SK-N-SH (cell line): ENCODE data around the gene METTL24. TPM values are rescaled to one million over a fixed set of nuclear protein-coding genes. Genes with fewer than 3 reads are reported as not detected.

Experiments
- CTCF ChIA-PET: fragments of 300-600, 350-600 bp; formaldehyde crosslinking; extraction: SDS; loops from one replicate; lab custom pipeline; 2021; lab: Yijun Ruan, JAX
- POLR2A ChIA-PET: fragments of 350-600 bp; sonication (Branson Sonifier 250); formaldehyde crosslinking; extraction: SDS; loops from one replicate; lab custom pipeline; 2020; ENCODE audit warnings: antibody characterized with exemption, inconsistent platforms; lab: Yijun Ruan, JAX
- DNase-seq: peaks from one replicate; pipeline ENCODE4 v3.0.0; 2012
- H2AFZ ChIP-seq: fragments of 200-600 bp; sonication (generic); 2 replicates; pipeline ENCODE4 v1.8.1; 2016; ENCODE audit warnings: antibody characterized with exemption, mild to moderate bottlenecking, low read depth
- H3F3A ChIP-seq: fragments of 200-600 bp; sonication (generic); replicated peaks from 2 replicates; pipeline ENCODE3; 2016; ENCODE audit warnings: antibody characterized with exemption, mild to moderate bottlenecking; ENCODE audit not compliant: insufficient read depth
- H3K27ac ChIP-seq, 2 experiments: fragments of 200-500 bp in 1 of 2; fragments of 200-600 bp in 1 of 2; sonication (Bioruptor generic) in 1 of 2; sonication (generic), shearing (Covaris generic) in 1 of 2; 2 replicates each; pipeline versions ENCODE4 v1.5.1 to v1.6.1; 2014 to 2016; ENCODE audit warnings: low read depth in 2 of 2, inconsistent platforms in 1 of 2, low read length in 1 of 2, mild to moderate bottlenecking in 1 of 2, mixed read lengths in 1 of 2
- H3K27me3 ChIP-seq: fragments of 200-600 bp; sonication (generic), shearing (Covaris generic); 2 replicates; pipeline ENCODE4 v1.6.1; 2016; ENCODE audit warnings: mixed run types; ENCODE audit not compliant: insufficient read depth
- H3K36me3 ChIP-seq, 2 experiments: fragments of 200-500 bp in 1 of 2; fragments of 200-600 bp in 1 of 2; sonication (Bioruptor generic) in 1 of 2; sonication (generic) in 1 of 2; replicated peaks in 1 of 2; 2 replicates each; pipeline versions ENCODE3 to v1.5.1; 2014 to 2016; ENCODE audit warnings: low read length in 1 of 2, mild to moderate bottlenecking in 1 of 2; ENCODE audit not compliant: insufficient read depth in 2 of 2, control insufficient read depth in 1 of 2
- H3K4me1 ChIP-seq, 2 experiments: fragments of 200-500 bp in 1 of 2; fragments of 200-600 bp in 1 of 2; sonication (Bioruptor generic) in 1 of 2; sonication (generic), shearing (Covaris generic) in 1 of 2; 2 replicates each; pipeline versions ENCODE4 v1.5.1 to v1.6.1; 2014 to 2016; ENCODE audit warnings: low read depth in 1 of 2, low read length in 1 of 2, mixed run types in 1 of 2; ENCODE audit not compliant: insufficient read depth in 2 of 2, control insufficient read depth in 1 of 2
- H3K4me2 ChIP-seq: fragments of 200-600 bp; sonication (generic), shearing (Covaris generic); 2 replicates; pipeline ENCODE4 v1.6.1; 2017; ENCODE audit warnings: mixed run types
- H3K4me3 ChIP-seq, 2 experiments: fragments of 200-500 bp in 1 of 2; fragments of 200-600 bp in 1 of 2; sonication (Bioruptor generic) in 1 of 2; sonication (generic), shearing (Covaris generic) in 1 of 2; 2 replicates each; pipeline versions ENCODE4 v1.5.1 to v1.8.1; 2014 to 2016; ENCODE audit warnings: low read depth in 2 of 2, inconsistent platforms in 1 of 2, low read length in 1 of 2, mild to moderate bottlenecking in 1 of 2, mixed read lengths in 1 of 2, moderate library complexity in 1 of 2
- H3K79me2 ChIP-seq: fragments of 200-600 bp; sonication (generic); 2 replicates; pipeline ENCODE4 v1.8.1; 2017; ENCODE audit warnings: mild to moderate bottlenecking; ENCODE audit not compliant: insufficient read depth
- H3K9ac ChIP-seq: fragments of 200-600 bp; sonication (generic); 2 replicates; pipeline ENCODE4 v1.6.1; 2017; ENCODE audit warnings: mixed run types
- H3K9me2 ChIP-seq: fragments of 200-600 bp; sonication (generic); 2 replicates; pipeline ENCODE4 v1.6.1; 2017; ENCODE audit warnings: mixed run types
- H3K9me3 ChIP-seq: fragments of 200-600 bp; sonication (generic); 2 replicates; pipeline ENCODE4 v1.6.1; 2017; ENCODE audit warnings: mixed run types, mild to moderate bottlenecking, moderate library complexity
- H4K20me1 ChIP-seq: fragments of 200-600 bp; sonication (generic); 2 replicates; pipeline ENCODE4 v1.6.1; 2017; ENCODE audit warnings: mild to moderate bottlenecking, mixed run types; ENCODE audit not compliant: insufficient read depth
- CTCF ChIP-seq: fragments of 200-600 bp; sonication (generic); IDR thresholded peaks from 2 replicates; pipeline ENCODE4 v1.6.1; 2017; ENCODE audit warnings: antibody characterized with exemption, mild to moderate bottlenecking, moderate library complexity
- EP300 ChIP-seq, 2 experiments: IDR thresholded peaks; 2 replicates each; pipeline versions ENCODE4 v1.4.0 to v1.6.1; 2012; ENCODE audit warnings: borderline replicate concordance in 1 of 2, low read depth in 1 of 2, low read length in 1 of 2
- FOXJ3 ChIP-seq: sonication (generic); formaldehyde crosslinking; IDR thresholded peaks from 2 replicates; pipeline ENCODE4 v1.5.1; 2020; ENCODE audit warnings: mild to moderate bottlenecking, missing genetic modification reagents
- FOXM1 ChIP-seq: IDR thresholded peaks from 2 replicates; pipeline ENCODE4 v1.4.0; 2012; ENCODE audit warnings: low read depth, mild to moderate bottlenecking
- GATA2 ChIP-seq: sonication (generic); formaldehyde crosslinking; IDR thresholded peaks from 2 replicates; pipeline ENCODE4 v1.5.0; 2020; ENCODE audit warnings: mild to moderate bottlenecking, missing genetic modification reagents
- JUND ChIP-seq: IDR thresholded peaks from 2 replicates; pipeline ENCODE4 v1.4.0; 2012
- MEF2A ChIP-seq: IDR thresholded peaks from 2 replicates; pipeline ENCODE4 v1.4.0; 2012; ENCODE audit warnings: low read depth, borderline replicate concordance
- MXI1 ChIP-seq: IDR thresholded peaks from 2 replicates; pipeline ENCODE4 v1.6.1; 2012; ENCODE audit warnings: mild to moderate bottlenecking, low read depth, low read length, improper control_type of control experiment
- NFIC ChIP-seq: IDR thresholded peaks from 2 replicates; pipeline ENCODE4 v1.4.0; 2012; ENCODE audit warnings: borderline replicate concordance
- NRF1 ChIP-seq: IDR thresholded peaks from 2 replicates; pipeline ENCODE4 v1.6.1; 2012; ENCODE audit warnings: low read depth, mild to moderate bottlenecking, low read length
- RAD21 ChIP-seq: IDR thresholded peaks from 2 replicates; pipeline ENCODE4 v1.6.1; 2012; ENCODE audit warnings: mild to moderate bottlenecking, low read length
- RFX5 ChIP-seq: IDR thresholded peaks from 2 replicates; pipeline ENCODE4 v1.6.1; 2012; ENCODE audit warnings: mild to moderate bottlenecking, improper control_type of control experiment, low read length
- SIN3A ChIP-seq: IDR thresholded peaks from 2 replicates; pipeline ENCODE4 v1.6.1; 2012; ENCODE audit warnings: low read depth, mild to moderate bottlenecking, low read length, moderate library complexity, borderline replicate concordance
- SMC3 ChIP-seq: IDR thresholded peaks from 2 replicates; pipeline ENCODE4 v1.6.1; 2012; ENCODE audit warnings: low read depth, low read length, improper control_type of control experiment
- TAF1 ChIP-seq: IDR thresholded peaks from 2 replicates; pipeline ENCODE4 v1.6.1; 2012; ENCODE audit warnings: low read depth, mild to moderate bottlenecking, low read length, moderate library complexity, borderline replicate concordance
- TCF12 ChIP-seq: IDR thresholded peaks from 2 replicates; pipeline ENCODE4 v1.4.0; 2012
- YY1 ChIP-seq: IDR thresholded peaks from 2 replicates; pipeline ENCODE4 v1.4.0; 2012; ENCODE audit warnings: low read depth, mild to moderate bottlenecking
- WGBS: methylation state at CpG from one replicate; pipeline ENCODE4 v1.1.6; 2017; ENCODE audit warnings: low lambda C conversion rate; 5-methylcytosine and 5-hydroxymethylcytosine counted together
- polyA plus RNA-seq, 3 experiments: library from polyadenylated mRNA; depleted of rRNA; stranded (reverse); fragments of >200 nt; gene quantifications; 2 replicates each; pipeline ENCODE4 v1.2.3, GENCODE V29; 2012
- TF ChIP-seq, protein P1 (sequence below): IDR thresholded peaks from 2 replicates; pipeline ENCODE4 v1.6.1; 2012; ENCODE audit warnings: mild to moderate bottlenecking, low read depth, low read length, moderate library complexity
- TF ChIP-seq, protein P2 (sequence below): IDR thresholded peaks from 2 replicates; pipeline ENCODE4; 2012
- TF ChIP-seq, protein P3 (sequence below): fragments of 150-350 bp; IDR thresholded peaks from 2 replicates; pipeline ENCODE4 v1.6.1; 2017; ENCODE audit warnings: antibody characterized with exemption, low read length, low read depth, borderline replicate concordance

The METTL24 gene
- polyA plus RNA-seq, 1 of the 3 experiments (the other 2 are of a cell fraction) = not detected

DNA sequence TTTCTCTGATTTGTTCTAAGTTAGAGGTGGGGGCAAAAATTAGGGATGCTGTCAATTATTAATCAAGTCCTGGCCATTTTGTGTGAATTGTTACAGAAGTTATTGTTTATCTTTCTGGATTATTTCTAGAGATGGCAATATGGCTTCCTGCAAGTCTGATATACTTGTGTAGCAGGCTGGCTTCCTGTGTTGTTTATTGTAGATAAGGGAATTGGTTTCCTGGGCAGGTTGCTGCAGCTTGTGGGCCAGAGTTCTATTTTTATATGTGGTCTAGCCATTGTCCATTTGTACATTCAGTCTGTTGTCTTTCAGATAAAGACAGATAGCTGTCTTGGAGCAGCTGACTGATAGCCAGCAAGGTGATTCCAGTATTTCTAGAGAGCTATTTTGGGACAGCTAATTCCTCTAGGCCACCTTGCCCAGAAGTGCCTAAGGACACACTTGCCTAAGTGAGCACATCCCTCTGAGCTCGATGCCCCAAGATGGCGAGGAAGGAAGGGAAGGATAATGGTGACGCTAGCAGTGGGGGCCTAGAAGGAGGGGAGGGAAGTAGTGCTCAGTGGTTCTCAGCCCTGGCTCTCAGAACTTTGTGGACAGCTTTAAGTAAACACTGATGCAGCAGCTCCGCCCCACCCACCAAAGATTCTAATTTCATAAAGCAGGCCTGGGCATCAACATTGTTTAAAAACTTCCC is 31.7 kb upstream of the METTL24 start:
- Histone ChIP-seq H3K27me3 (no peaks in the 10 kb centered on the region), H3K4me2 (no peak overlapping the region), H4K20me1 (no peaks in the 10 kb centered on the region), H3F3A (no peaks in the 10 kb centered on the region), H3K27ac (no peak overlapping the region), H2AFZ (no peak overlapping the region), H3K4me1 (peaks cover 0 to 4% of the 10 kb centered on the region in 2 experiments; a peak in 2 of 4 replicates), H3K79me2 (no peaks in the 10 kb centered on the region), H3K4me3 (no peak overlapping the region), H3K9me3 (no peaks in the 10 kb centered on the region), H3K9ac (no peak overlapping the region), H3K36me3 (no peaks in the 10 kb centered on the region), H3K9me2 (no peaks in the 10 kb centered on the region)
- ChIA-PET POLR2A (interaction anchor here (1.6 kb wide), 1 partner anchor 210 kb away, joined by 5 read pairs; the partner anchor contains the start of gene WASF1), CTCF (interaction anchor here (0.6 to 7.1 kb wide), 32 partner anchors 12 to 880 kb away, joined by 3 to 97 read pairs (median 3); partner anchors contain the start of genes CDC40, METTL24 and WASF1)
- TF ChIP-seq FOXJ3 = no peak
- TF ChIP-seq EP300 (IDR thresholded peaks at IDR 0.05; ENCODE audit: borderline replicate concordance in 1 of 2, low read depth in 1 of 2, low read length in 1 of 2) = no peak
- no peak for DNase-seq
- WGBS = 48% methylated on average over 4 of the region's 4 CpGs

GRCh38 chr6:110387986-110388385 is 29.8 kb upstream of the METTL24 start:
- Histone ChIP-seq H3K4me3 (no peak overlapping the region), H3K36me3 (no peaks in the 10 kb centered on the region), H2AFZ (no peak overlapping the region), H3K27ac (no peak overlapping the region), H3K4me1 (peaks cover 0 to 4% of the 10 kb centered on the region in 2 experiments; a peak in 2 of 4 replicates), H3F3A (no peaks in the 10 kb centered on the region), H3K9me3 (no peaks in the 10 kb centered on the region), H3K27me3 (no peaks in the 10 kb centered on the region), H4K20me1 (no peaks in the 10 kb centered on the region), H3K79me2 (no peaks in the 10 kb centered on the region), H3K4me2 (no peak overlapping the region), H3K9me2 (no peaks in the 10 kb centered on the region), H3K9ac (no peak overlapping the region)
- ChIA-PET CTCF (interaction anchor here (6.0 to 7.1 kb wide), 3 partner anchors 211 to 683 kb away, joined by 63 to 97 read pairs (median 77); partner anchors contain the start of genes CDC40 and WASF1), POLR2A (no interaction called here)
- DNase-seq = no peak
- TF ChIP-seq TAF1 = no peak
- TF ChIP-seq, protein P1, sequence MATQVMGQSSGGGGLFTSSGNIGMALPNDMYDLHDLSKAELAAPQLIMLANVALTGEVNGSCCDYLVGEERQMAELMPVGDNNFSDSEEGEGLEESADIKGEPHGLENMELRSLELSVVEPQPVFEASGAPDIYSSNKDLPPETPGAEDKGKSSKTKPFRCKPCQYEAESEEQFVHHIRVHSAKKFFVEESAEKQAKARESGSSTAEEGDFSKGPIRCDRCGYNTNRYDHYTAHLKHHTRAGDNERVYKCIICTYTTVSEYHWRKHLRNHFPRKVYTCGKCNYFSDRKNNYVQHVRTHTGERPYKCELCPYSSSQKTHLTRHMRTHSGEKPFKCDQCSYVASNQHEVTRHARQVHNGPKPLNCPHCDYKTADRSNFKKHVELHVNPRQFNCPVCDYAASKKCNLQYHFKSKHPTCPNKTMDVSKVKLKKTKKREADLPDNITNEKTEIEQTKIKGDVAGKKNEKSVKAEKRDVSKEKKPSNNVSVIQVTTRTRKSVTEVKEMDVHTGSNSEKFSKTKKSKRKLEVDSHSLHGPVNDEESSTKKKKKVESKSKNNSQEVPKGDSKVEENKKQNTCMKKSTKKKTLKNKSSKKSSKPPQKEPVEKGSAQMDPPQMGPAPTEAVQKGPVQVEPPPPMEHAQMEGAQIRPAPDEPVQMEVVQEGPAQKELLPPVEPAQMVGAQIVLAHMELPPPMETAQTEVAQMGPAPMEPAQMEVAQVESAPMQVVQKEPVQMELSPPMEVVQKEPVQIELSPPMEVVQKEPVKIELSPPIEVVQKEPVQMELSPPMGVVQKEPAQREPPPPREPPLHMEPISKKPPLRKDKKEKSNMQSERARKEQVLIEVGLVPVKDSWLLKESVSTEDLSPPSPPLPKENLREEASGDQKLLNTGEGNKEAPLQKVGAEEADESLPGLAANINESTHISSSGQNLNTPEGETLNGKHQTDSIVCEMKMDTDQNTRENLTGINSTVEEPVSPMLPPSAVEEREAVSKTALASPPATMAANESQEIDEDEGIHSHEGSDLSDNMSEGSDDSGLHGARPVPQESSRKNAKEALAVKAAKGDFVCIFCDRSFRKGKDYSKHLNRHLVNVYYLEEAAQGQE = no peak
- TF ChIP-seq RFX5 = no peak
- no peak for TF ChIP-seq NFIC
- TF ChIP-seq, protein P2, sequence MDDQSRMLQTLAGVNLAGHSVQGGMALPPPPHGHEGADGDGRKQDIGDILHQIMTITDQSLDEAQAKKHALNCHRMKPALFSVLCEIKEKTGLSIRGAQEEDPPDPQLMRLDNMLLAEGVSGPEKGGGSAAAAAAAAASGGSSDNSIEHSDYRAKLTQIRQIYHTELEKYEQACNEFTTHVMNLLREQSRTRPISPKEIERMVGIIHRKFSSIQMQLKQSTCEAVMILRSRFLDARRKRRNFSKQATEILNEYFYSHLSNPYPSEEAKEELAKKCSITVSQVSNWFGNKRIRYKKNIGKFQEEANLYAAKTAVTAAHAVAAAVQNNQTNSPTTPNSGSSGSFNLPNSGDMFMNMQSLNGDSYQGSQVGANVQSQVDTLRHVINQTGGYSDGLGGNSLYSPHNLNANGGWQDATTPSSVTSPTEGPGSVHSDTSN = no peak
- TF ChIP-seq JUND = no peak
- no peak for TF ChIP-seq TCF12
- no peak for TF ChIP-seq EP300 (IDR thresholded peaks at IDR 0.05; ENCODE audit: borderline replicate concordance in 1 of 2, low read depth in 1 of 2, low read length in 1 of 2)
- no peak for TF ChIP-seq YY1
- TF ChIP-seq CTCF = no peak
- TF ChIP-seq MXI1 = no peak
- TF ChIP-seq FOXM1 = no peak
- TF ChIP-seq SMC3 = no peak
- TF ChIP-seq GATA2 = no peak
- TF ChIP-seq NRF1 = no peak
- no peak for TF ChIP-seq MEF2A
- TF ChIP-seq SIN3A = no peak
- TF ChIP-seq, protein P3, sequence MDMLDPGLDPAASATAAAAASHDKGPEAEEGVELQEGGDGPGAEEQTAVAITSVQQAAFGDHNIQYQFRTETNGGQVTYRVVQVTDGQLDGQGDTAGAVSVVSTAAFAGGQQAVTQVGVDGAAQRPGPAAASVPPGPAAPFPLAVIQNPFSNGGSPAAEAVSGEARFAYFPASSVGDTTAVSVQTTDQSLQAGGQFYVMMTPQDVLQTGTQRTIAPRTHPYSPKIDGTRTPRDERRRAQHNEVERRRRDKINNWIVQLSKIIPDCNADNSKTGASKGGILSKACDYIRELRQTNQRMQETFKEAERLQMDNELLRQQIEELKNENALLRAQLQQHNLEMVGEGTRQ = no peak
- TF ChIP-seq RAD21 = no peak
- WGBS = 72% methylated on average over 2 of the region's 2 CpGs
